HG03039 (cell line): Measurements from ENCODE around the gene FAXDC2.

Experiments
- ATAC-seq: cut with Tn5 transposase; IDR thresholded peaks from one replicate; pipeline ENCODE4 v1.9.1; 2021; ENCODE audit warnings: mild to moderate bottlenecking, moderate library complexity; ENCODE audit not compliant: unreplicated experiment

The FAXDC2 gene

DNA sequence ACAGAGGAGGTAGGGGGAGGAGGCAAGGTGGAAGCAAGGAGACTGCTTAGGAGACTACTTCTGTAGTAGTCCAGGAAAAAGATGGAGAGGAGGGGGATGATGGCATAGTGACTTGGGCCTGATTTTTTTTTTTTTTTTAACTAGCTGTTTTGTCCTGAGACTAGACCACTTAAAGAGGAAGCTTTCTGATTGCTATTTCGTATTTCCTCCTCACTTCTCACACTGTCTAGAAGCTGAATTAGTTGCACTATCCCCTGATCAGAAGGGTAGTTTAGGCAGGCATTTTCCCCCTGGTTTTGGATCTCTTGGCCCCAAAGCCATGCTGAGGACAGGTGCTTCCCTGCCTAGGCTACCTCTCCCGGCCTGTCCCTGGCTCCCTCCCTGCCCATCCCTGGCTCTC lies 80.3 kb downstream of the FAXDC2 start:
- no peak for ATAC-seq
